ENCODE measurements around the gene PKD1L1.

- TF ChIP-seq CTCF (optimal IDR thresholded peaks at IDR 0.05 in 1 of 3, IDR thresholded peaks at IDR 0.05 in 1 of 3, conservative IDR thresholded peaks at IDR 0.05 in 1 of 3; ENCODE audit: extremely low read depth in 1 of 3, insufficient read depth in 2 of 3, low read length in 3 of 3) (no peak), EZH2 (IDR thresholded peaks at IDR 0.05; ENCODE audit: low read length) (no peak)
These were observed 115.1 kb downstream of the PKD1L1 start for GRCh38 chr7:47833211-47833610.
